Fibroblast of mammary gland (primary cell): ENCODE data around the gene GTSE1.

Experiments
- DNase-seq: peaks from one replicate; pipeline ENCODE4 v3.0.0-alpha.2; 2010; ENCODE audit warnings: low read depth
- H3K4me3 ChIP-seq: 2 replicates; pipeline ENCODE4 v1.5.1; 2011; ENCODE audit warnings: low read depth, mild to moderate bottlenecking, low read length, moderate library complexity; ENCODE audit not compliant: control insufficient read depth
- TF ChIP-seq, protein P1 (sequence below): conservative IDR thresholded peaks from 2 replicates; pipeline ENCODE4 v1.5.1; 2011; ENCODE audit warnings: low read depth, low read length, inconsistent platforms; ENCODE audit not compliant: control insufficient read depth, insufficient read depth

Gene GTSE1

DNA sequence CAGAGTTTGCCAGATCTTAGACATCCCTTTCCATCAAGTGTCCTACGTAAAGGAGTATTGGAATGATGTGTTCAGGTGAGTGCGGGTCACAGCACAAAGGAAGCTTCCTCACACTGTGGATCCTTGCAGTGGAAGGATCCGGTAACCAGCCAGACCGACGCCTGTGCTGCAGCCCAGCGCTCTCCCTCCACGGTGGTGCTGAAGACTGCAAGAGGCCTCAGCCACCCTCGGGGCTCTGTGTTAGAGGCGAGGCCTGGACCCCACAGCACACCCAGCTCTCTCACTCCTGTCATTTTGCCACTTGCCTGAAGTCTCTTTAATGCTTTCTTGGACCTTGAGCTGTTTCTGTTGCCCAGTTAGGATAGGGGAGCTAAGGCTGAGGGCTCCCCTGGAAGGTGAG, 41.2 kb downstream of the GTSE1 start:
- H3K4me3 ChIP-seq, result no peak overlapping the region
- DNase-seq, result no peak
- TF ChIP-seq, protein P1, sequence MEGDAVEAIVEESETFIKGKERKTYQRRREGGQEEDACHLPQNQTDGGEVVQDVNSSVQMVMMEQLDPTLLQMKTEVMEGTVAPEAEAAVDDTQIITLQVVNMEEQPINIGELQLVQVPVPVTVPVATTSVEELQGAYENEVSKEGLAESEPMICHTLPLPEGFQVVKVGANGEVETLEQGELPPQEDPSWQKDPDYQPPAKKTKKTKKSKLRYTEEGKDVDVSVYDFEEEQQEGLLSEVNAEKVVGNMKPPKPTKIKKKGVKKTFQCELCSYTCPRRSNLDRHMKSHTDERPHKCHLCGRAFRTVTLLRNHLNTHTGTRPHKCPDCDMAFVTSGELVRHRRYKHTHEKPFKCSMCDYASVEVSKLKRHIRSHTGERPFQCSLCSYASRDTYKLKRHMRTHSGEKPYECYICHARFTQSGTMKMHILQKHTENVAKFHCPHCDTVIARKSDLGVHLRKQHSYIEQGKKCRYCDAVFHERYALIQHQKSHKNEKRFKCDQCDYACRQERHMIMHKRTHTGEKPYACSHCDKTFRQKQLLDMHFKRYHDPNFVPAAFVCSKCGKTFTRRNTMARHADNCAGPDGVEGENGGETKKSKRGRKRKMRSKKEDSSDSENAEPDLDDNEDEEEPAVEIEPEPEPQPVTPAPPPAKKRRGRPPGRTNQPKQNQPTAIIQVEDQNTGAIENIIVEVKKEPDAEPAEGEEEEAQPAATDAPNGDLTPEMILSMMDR, result no peak

DNA sequence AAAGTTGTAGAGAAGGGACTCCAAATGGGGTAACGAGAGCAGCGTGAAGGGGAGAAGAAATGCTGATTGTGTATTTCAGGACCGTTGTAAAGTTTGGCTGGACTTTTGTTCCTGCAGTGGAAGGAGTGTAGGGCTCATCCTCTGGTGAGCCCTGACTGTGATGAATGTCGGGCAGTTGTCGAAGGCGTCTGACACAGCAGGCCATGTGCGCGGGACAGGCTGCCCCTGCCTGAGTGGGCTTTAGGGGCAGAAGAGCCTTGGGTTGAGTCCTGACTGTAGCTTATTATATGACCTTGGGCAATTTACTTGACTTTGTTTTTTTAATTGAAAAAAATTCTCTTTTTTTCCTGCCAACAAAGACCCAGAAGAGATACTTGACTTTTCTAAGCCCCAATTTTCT, 42.0 kb downstream of the GTSE1 start:
- TF ChIP-seq, protein P1, result no peak
- DNase-seq, result no peak
- H3K4me3 ChIP-seq, result no peak overlapping the region

DNA sequence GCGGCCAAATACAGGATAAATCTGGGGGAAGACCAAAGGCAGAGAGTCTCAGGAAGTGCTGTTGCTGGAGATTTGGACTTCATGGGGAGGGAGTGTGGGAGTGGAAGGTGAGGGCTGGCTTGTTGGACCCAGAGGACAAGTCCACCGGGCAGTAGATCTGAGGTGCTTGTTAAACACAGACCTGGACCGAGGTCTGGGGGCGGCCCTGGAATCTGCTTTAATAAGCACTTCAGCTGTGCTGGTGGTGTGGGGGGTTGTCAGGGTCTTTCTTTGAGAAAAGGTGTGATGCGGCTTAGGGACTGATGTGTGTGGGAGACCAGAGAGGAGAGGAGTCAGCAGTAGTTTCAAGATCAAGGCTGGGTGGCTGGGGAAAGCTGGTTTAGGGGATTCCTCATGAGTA, 43.3 kb downstream of the GTSE1 start:
- no peak overlapping the region for H3K4me3 ChIP-seq
- TF ChIP-seq, protein P1, result no peak
- DNase-seq, result no peak

DNA sequence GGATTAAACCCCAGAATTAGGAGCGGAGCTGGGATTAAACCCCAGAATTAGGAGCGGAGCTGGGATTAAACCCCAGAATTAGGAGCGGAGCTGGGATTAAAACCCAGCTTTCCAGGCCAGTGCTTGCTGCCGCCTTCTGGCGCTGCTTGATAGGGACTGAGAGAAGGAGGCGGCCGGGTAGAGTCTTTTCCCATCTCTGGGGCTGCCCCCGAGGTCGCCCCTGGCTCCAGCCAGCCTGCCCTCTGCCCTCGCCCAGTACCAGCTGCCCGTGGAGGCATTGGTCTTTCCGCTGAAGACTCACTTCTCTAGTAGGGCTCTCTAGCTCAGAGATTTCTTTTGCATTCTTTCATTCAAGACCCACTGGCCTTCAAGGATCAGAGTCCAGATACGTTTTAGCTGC, 44.0 kb downstream of the GTSE1 start:
- no peak for DNase-seq
- no peak overlapping the region for H3K4me3 ChIP-seq
- TF ChIP-seq, protein P1, result no peak

DNA sequence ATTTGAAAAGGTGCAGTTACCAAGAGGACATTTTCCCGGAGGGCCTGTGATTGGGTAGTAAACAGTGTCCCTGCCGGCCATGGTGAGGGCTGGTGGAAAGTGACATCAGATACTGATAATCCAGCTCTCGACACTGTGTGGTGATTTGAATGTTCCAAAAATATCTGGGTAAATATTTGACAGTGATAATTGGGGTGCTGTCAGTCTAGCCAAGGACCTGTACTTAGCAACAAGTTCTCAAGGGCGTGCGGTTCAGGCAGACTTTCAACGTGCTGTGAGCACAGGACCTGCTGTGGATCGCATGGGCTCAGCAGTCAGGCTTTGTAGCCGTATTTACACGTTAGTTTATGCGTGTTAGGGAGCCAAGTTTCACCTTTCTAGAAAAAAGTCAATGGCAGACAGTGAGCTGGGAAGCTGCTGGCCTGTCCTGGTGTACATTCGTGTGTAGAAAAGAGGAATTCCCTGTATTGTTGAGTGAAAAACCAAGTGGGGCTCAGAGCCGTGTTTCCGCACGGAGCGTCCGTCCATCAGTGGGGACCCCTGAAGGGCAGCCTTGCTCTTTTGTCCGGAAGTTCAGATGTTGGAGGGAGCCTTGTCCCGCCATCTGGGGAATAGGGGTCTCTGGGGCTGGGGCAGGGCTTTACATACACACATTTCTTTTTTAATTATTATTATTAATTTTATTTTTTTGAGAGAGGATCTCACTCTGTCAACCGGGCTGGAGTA, 50.2 kb downstream of the GTSE1 start:
- TF ChIP-seq, protein P1, result no peak
- H3K4me3 ChIP-seq, result no peak overlapping the region
- DNase-seq, result no peak

DNA sequence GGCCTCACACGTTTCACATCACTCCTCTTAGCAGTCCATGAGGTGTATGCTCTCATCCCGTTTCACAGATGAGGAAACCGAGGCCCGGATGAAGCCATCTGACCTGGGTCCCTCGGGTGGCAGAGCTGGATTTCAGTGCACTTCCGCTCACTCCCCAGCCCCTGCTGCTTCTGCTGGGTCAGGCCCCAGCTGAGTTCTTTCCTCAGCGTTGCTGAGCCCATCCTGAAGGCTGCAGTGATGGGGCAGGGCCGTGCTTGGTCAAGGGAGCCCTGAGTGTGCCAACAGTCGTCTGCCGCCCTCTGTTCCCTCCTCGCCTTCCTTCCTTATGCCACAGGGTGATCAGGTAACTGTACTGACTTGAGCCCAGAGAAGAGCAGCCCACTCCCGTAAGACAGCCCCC, 51.0 kb downstream of the GTSE1 start:
- TF ChIP-seq, protein P1, result no peak
- DNase-seq, result no peak
- no peak overlapping the region for H3K4me3 ChIP-seq

DNA sequence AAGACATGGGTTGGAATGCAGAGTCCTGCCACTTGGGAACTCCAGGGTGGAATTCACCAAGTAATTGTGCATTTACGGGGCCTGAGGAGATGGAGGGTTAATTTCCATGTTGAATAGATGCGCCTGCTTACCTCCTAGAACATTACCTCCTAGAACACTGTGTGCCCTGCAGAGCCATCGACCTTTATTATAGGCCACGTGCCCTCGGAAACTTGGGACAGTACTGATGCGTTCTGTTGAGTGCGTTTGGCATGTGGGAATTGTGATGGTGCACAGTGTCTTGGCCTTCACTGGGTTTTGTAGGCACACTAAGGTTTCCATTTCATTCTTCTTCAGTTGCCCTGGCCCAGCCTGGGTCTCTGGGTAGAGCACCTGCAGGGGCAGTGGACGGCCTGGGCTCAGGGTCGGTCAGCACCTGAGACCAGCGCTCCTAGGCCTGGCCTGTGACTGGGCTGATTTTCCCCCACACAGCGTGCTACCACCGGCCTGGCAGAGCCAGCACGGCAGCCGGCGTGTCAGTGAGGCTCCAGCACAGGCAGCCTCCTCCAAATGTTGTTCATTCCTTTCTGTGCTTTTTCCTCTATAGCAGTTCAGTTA, 51.5 kb downstream of the GTSE1 start:
- H3K4me3 ChIP-seq, result no peak overlapping the region
- no peak for DNase-seq
- TF ChIP-seq, protein P1, result no peak
